PC-3 (cell line): Measurements from ENCODE around the gene RHEBL1. TPM values are rescaled to one million over a fixed set of nuclear protein-coding genes. Genes with fewer than 3 reads are reported as not detected.

Source experiments
- ATAC-seq: fragments of 200-7000 bp; cut with Tn5 transposase; 2 replicates; pipeline ENCODE4 v1.9.1; 2020; ENCODE audit warnings: mild to moderate bottlenecking, moderate library complexity
- BruUV-seq: library from RNA; stranded (reverse); fragments of 400-500 nt; replicated peaks from 2 replicates; lab custom pipeline; 2021; lab: Mats Ljungman, UMichigan
- CTCF ChIA-PET: fragments of 300-600 bp; sonication (Branson Sonifier 250); formaldehyde crosslinking; loops from one replicate; lab custom pipeline; 2022; ENCODE audit warnings: antibody characterized with exemption; lab: Charles Lee
- POLR2A ChIA-PET: fragments of 300-600 bp; sonication (Branson Sonifier 250); formaldehyde crosslinking; loops from one replicate; lab custom pipeline; 2022; ENCODE audit warnings: antibody characterized with exemption; ENCODE audit not compliant: unreplicated experiment; lab: Charles Lee
- DNase-seq: peaks from one replicate; pipeline ENCODE4 v3.0.0-alpha.2; 2015
- H2AFZ ChIP-seq: fragments of 300-600 bp; sonication (generic); 2 replicates; pipeline ENCODE4 v1.6.0; 2016; ENCODE audit warnings: antibody characterized with exemption, low read length
- H3F3A ChIP-seq: fragments of 300-600 bp; sonication (generic); one replicate; pipeline ENCODE4 v1.6.0; 2017; ENCODE audit warnings: antibody characterized with exemption, low read length, control low read depth, mild to moderate bottlenecking; ENCODE audit not compliant: unreplicated experiment
- H3K27ac ChIP-seq: fragments of 300-600 bp; sonication (generic); 2 replicates; pipeline ENCODE4 v1.5.1; 2016; ENCODE audit warnings: mild to moderate bottlenecking, low read length
- H3K27me3 ChIP-seq: fragments of 300-600 bp; sonication (generic); 2 replicates; pipeline ENCODE4 v1.6.1; 2016; ENCODE audit warnings: low read length, mixed read lengths
- H3K36me3 ChIP-seq: fragments of 300-600 bp; sonication (generic); 2 replicates; pipeline ENCODE4 v1.6.1; 2016; ENCODE audit warnings: low read depth, mixed run types, low read length, mixed read lengths
- H3K4me1 ChIP-seq: fragments of 300-600 bp; sonication (generic); 2 replicates; pipeline ENCODE4 v1.5.1; 2016; ENCODE audit warnings: low read length; ENCODE audit not compliant: insufficient read depth
- H3K4me2 ChIP-seq: fragments of 300-600 bp; sonication (generic); 2 replicates; pipeline ENCODE4 v1.6.0; 2016; ENCODE audit warnings: low read length
- H3K4me3 ChIP-seq: fragments of 300-600 bp; sonication (generic); 2 replicates; pipeline ENCODE4 v1.5.1; 2016; ENCODE audit warnings: mild to moderate bottlenecking, low read length, mixed read lengths
- H3K79me2 ChIP-seq: fragments of 300-600 bp; sonication (generic); 2 replicates; pipeline ENCODE4 v1.6.1; 2017; ENCODE audit warnings: low read length, mixed read lengths
- H3K9ac ChIP-seq: fragments of 300-600 bp; sonication (generic); 2 replicates; pipeline ENCODE4 v1.6.0; 2016; ENCODE audit warnings: mild to moderate bottlenecking, low read length
- H3K9me2 ChIP-seq: fragments of 300-600 bp; sonication (generic); replicated peaks from 2 replicates; pipeline ENCODE4 v1.6.1; 2016; ENCODE audit warnings: mixed run types, low read length, mixed read lengths
- H3K9me3 ChIP-seq: fragments of 300-600 bp; sonication (generic); 2 replicates; pipeline ENCODE4 v1.6.1; 2016; ENCODE audit warnings: low read length, mixed read lengths
- H4K20me1 ChIP-seq: fragments of 300-600 bp; sonication (generic); 2 replicates; pipeline ENCODE4 v1.6.1; 2016; ENCODE audit warnings: low read length, mixed read lengths
- CTCF ChIP-seq: fragments of 300-600 bp; sonication (generic); conservative IDR thresholded peaks from 2 replicates; pipeline ENCODE4 v1.5.1; 2017; ENCODE audit warnings: antibody characterized with exemption, low read depth, mild to moderate bottlenecking, low read length
- EZH2 ChIP-seq: fragments of 300-600 bp; sonication (generic); IDR thresholded peaks from one replicate; pipeline ENCODE4 v1.6.1; 2017; ENCODE audit warnings: antibody characterized with exemption, mild to moderate bottlenecking, low read length; ENCODE audit not compliant: unreplicated experiment
- EZH2phosphoT487 ChIP-seq: fragments of 300-600 bp; sonication (generic); IDR thresholded peaks from 2 replicates; pipeline ENCODE4 v1.6.1; 2018; ENCODE audit warnings: mild to moderate bottlenecking, antibody characterized with exemption, low read length, borderline replicate concordance
- intact Hi-C: fragments of 100-400 bp; cut with micrococcal nuclease; formaldehyde crosslinking; loops from 2 replicates; pipeline ENCODE4 v1.9.0; 2023
- total RNA-seq: library from RNA; depleted of rRNA; stranded (reverse); fragments of >200 nt; gene quantifications from 2 replicates; pipeline ENCODE4 v1.2.3, GENCODE V29; 2014

Gene RHEBL1
- total RNA-seq, 1 experiment from 2014 or later, result 5.0 TPM

- Histone ChIP-seq H3K9ac (no peak overlapping the region), H3K4me2 (peak overlapping the region; percentile 83), H3K36me3 (no peaks in the 10 kb centered on the region), H3F3A (no peaks in the 10 kb centered on the region), H3K27ac (no peak overlapping the region), H3K4me3 (peak overlapping the region; percentile 59; the same call in 1 of the 2 replicates), H3K9me2 (no peaks in the 10 kb centered on the region), H3K9me3 (no peaks in the 10 kb centered on the region), H3K79me2 (no peaks in the 10 kb centered on the region), H4K20me1 (no peaks in the 10 kb centered on the region), H3K27me3 (peaks cover 32% of the 10 kb centered on the region), H3K4me1 (peaks cover 27% of the 10 kb centered on the region), H2AFZ (peak overlapping the region; percentile 83; the same call in 1 of the 2 replicates)
- ChIA-PET POLR2A (interaction anchor here (0.6 kb wide), 1 partner anchor 11 kb away, joined by 10 read pairs; no protein-coding TSS in a partner anchor), CTCF (interaction anchor here (0.8 to 3.2 kb wide), 9 partner anchors 8 to 418 kb away, joined by 3 to 36 read pairs (median 11); partner anchors contain the start of gene RHEBL1)
- intact Hi-C loops, result loop anchor here (1.0 to 2.0 kb wide), 3 partner anchors 20 to 145 kb away; partner anchors contain the start of gene RHEBL1
- no TSS peak for BruUV-seq
- ATAC-seq (no peak), DNase-seq (no peak)
- TF ChIP-seq EZH2phosphoT487 (no peak), EZH2 (no peak), CTCF (no peak)
Observed at GRCh38 chr12:49088932-49089330, 19.2 kb upstream of the RHEBL1 start.

DNA sequence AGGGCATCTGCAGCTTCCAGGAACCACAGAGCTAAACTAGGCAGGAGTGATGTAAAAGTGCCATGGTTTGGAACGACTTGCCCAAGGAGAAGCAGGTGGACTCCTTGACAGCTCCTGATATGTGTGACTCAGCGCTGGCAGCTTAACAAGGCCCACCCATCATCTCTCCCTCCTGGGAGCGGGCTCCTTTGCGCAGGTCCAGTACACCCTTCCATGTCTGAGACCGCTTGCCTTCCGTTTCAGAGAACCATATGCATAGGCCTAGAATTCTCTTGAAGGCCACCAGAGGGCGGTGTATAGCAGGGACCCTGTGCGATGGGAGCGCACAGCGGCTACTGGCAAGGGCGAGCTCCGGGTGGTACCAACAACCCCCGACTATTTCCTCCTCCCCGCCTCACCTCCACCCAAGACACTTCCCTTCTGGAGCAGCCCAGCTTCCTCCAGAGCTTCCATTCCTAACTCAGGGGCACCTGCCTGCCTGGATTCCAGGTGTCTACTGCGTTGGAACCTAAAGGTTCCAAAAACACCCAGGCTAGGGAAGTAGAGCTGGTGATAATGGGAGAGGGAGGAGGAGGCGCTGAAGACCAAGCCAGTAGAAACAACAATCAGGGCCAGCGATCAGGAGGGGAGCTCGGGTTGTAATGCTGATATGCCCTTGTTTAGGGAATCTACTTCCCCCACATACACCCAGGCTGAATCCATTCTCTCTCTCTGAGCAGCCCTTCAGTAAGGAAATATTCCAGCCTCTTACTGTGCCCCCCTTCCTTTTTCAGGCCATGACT, 18.6 kb upstream of the RHEBL1 start:
- DNase-seq (peak; percentile 95), ATAC-seq (peak; percentile 80)
- Histone ChIP-seq H3K27ac (no peak overlapping the region), H3K4me3 (peak overlapping the region; percentile 59), H3K9me2 (no peaks in the 10 kb centered on the region), H3F3A (no peaks in the 10 kb centered on the region), H2AFZ (peak overlapping the region; percentile 83), H3K9me3 (no peaks in the 10 kb centered on the region), H3K79me2 (no peaks in the 10 kb centered on the region), H4K20me1 (no peaks in the 10 kb centered on the region), H3K4me1 (peaks cover 24% of the 10 kb centered on the region), H3K27me3 (peaks cover 26% of the 10 kb centered on the region), H3K36me3 (no peaks in the 10 kb centered on the region), H3K9ac (no peak overlapping the region), H3K4me2 (peak overlapping the region; percentile 83)
- CTCF ChIA-PET, result interaction anchor here (0.5 to 3.2 kb wide), 14 partner anchors 8 to 1250 kb away, joined by 3 to 36 read pairs (median 5); partner anchors contain the start of genes DDX23 and RHEBL1
- TF ChIP-seq CTCF, result peak; percentile 94
- no peak for TF ChIP-seq EZH2
- no TSS peak for BruUV-seq
- intact Hi-C loops, result loop anchor here (1.0 to 2.0 kb wide), 3 partner anchors 20 to 146 kb away; partner anchors contain the start of gene RHEBL1
- POLR2A ChIA-PET, result interaction anchor here (0.5 to 0.6 kb wide), 2 partner anchors 11 to 24 kb away, joined by 4 to 10 read pairs; no protein-coding TSS in a partner anchor
